Mucosa of descending colon (tissue), 3 donors: Measurements from ENCODE around the gene CD164L2. TPM values are rescaled to one million over a fixed set of nuclear protein-coding genes. Genes with fewer than 3 reads are reported as not detected.
A peak's percentile ranks its signal among the peaks of the same experiment; 100 is the strongest.

Source experiments
- ATAC-seq: fragments of 200-7000 bp; cut with Tn5 transposase; one replicate; pipeline ENCODE4 v1.9.1; 2020; ENCODE audit warnings: mild to moderate bottlenecking, moderate library complexity
- DNase-seq, 3 donors: peaks; one replicate each; pipeline ENCODE4 v3.0.0-alpha.2; 2020
- H3K36me3 ChIP-seq: fragments of 200-600 bp; one replicate; pipeline ENCODE4 v1.8.0; 2021; ENCODE audit warnings: low read depth, mild to moderate bottlenecking
- H3K4me1 ChIP-seq: fragments of 200-600 bp; one replicate; pipeline ENCODE4 v1.8.0; 2021; ENCODE audit warnings: low read depth, mild to moderate bottlenecking
- H3K4me3 ChIP-seq: fragments of 200-600 bp; one replicate; pipeline ENCODE4 v1.8.0; 2021; ENCODE audit warnings: mild to moderate bottlenecking
- H3K9me3 ChIP-seq: fragments of 200-600 bp; one replicate; pipeline ENCODE4 v1.8.0; 2021; ENCODE audit warnings: mild to moderate bottlenecking
- CTCF ChIP-seq: fragments of 200-600 bp; IDR thresholded peaks from one replicate; pipeline ENCODE4 v1.8.0; 2022; ENCODE audit warnings: antibody characterized with exemption, mild to moderate bottlenecking
- intact Hi-C, 2 donors: fragments of 100-400 bp; cut with DNase I in 1 of 2; cut with micrococcal nuclease in 1 of 2; formaldehyde crosslinking; loops; one replicate each; pipeline versions ENCODE4 v1.11.0 to v1.11.1; 2022; cut with DNase I, micrococcal nuclease
- total RNA-seq, 3 donors: library from RNA; stranded (reverse); fragmentation: NEBNext Ultra II Directional in 2 of 3; extraction: Animal tissue kit (Norgen Biotek cat#: 25700) in 2 of 3; gene quantifications; one replicate each; pipeline versions ENCODE4 v1.2.1 to v1.2.4, GENCODE V29; 2021 to 2023
- donor health status: DM: no; HTN: no; CAD: no; lungs with moderate emphysema.
- donor health status: DM: no; HTN: no; CAD: no.
- donor health status: DM: no; HTN: yes; CAD: no.

CD164L2 gene
- total RNA-seq, 3 donors from 2014 or later: 0.29 to 1.3 (median 0.51) TPM

GRCh38 chr1:27330786-27331185, 52.3 kb downstream of the CD164L2 start:
- no peak for TF ChIP-seq CTCF
- ATAC-seq (no peak), DNase-seq (peak in 1 of 3 donors; percentile 16)
- H3K4me3 ChIP-seq: no peak overlapping the region
- no peaks in the 10 kb centered on the region for H3K36me3 ChIP-seq
- H3K4me1 ChIP-seq: no peaks in the 10 kb centered on the region
- intact Hi-C loops: no loop called here
- H3K9me3 ChIP-seq: no peaks in the 10 kb centered on the region

Other genes with a start within 250 kb of the CD164L2 start
- 100 to 1,000 TPM in 1 of 3 donors, 10 to 100 TPM in 2; 77.9 to 126 (median 84.1) TPM for gene SLC9A1, start 228.2 kb downstream of the CD164L2 start, total RNA-seq
- 10 to 100 TPM; 35.2 to 56.4 (median 45.5) TPM for gene WDTC1, start 148.7 kb downstream of the CD164L2 start, total RNA-seq
- gene TMEM222, start 61.2 kb downstream of the CD164L2 start, total RNA-seq: 10 to 100 TPM; 30.0 to 30.9 (median 30.8) TPM
- 1 to 10 TPM; 4.2 to 9.7 (median 8.7) TPM for gene SYTL1, start 41.3 kb downstream of the CD164L2 start, total RNA-seq
- 10 to 100 TPM; 18.5 to 38.5 (median 28.5) TPM for gene MAP3K6, start 16.4 kb downstream of the CD164L2 start, total RNA-seq
- gene FCN3, start 8.5 kb downstream of the CD164L2 start, total RNA-seq: under 1 TPM in 2 of 3 donors, not detected in 1; 0.60 to 0.79 TPM
- gene GPR3, start 9.3 kb upstream of the CD164L2 start, total RNA-seq: under 1 TPM in 1 of 3 donors, not detected in 2; 0.14 TPM
- 100 to 1,000 TPM; 131 to 159 (median 134) TPM for gene WASF2, start 106.8 kb upstream of the CD164L2 start, total RNA-seq
- gene AHDC1, start 220.8 kb upstream of the CD164L2 start, total RNA-seq: 10 to 100 TPM; 13.7 to 58.6 (median 18.7) TPM